EL (cell line): Measurements from ENCODE around the gene GCSAM.

ENCODE experiments used
- DNase-seq: peaks from one replicate; pipeline ENCODE4 v3.0.0-alpha.2; 2016

GCSAM gene, protein sequence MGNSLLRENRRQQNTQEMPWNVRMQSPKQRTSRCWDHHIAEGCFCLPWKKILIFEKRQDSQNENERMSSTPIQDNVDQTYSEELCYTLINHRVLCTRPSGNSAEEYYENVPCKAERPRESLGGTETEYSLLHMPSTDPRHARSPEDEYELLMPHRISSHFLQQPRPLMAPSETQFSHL

DNA sequence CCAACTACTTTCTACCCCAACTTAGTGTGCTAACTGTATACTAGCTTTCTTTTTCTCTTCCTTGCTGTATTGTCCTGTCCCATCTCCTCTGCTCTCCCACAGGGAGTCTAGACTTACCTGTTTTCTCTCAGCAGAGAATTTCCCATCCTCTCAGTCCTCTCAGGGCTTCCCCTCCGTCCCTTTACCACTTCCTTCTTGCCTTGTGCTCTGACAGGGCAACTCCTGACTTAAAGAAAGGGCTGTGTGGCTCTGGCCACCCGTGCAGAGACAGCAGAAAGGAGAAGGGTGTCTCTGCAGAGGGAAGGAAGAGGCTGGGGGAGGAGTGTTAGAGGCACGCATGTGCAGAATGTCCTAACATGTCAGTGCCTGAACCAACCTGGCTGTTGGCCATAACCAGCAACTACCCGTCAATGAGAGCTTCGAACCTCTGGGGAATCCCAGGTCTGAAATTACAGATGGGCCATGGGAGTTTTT is at the start of gene GCSAM:
TSS of gene GCSAM (minus strand) at position 274 of the 474 bp plus-strand sequence. CDS start at position 146, 128 bp downstream.
- DNase-seq = no peak

DNA sequence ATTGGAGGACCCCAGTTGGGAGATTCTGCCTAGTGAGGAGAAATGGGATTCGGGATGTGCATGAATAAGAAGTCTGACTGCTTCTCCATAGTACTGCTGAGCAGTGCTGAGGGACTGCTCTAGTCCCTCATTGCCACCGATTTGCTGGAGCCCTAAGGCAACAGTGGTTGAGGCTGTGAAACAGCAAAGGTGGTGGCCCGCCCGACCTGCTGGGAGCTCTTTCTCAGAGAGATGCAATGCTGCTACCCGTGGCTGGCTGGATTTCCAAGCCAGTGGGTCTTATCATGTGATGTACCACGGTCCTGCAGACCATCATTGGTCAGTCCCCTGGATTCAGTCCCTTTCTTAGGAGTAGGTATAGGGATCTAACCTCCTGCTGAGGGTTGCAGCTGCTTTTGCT is 42.6 kb upstream of the GCSAM start:
- DNase-seq = no peak

DNA sequence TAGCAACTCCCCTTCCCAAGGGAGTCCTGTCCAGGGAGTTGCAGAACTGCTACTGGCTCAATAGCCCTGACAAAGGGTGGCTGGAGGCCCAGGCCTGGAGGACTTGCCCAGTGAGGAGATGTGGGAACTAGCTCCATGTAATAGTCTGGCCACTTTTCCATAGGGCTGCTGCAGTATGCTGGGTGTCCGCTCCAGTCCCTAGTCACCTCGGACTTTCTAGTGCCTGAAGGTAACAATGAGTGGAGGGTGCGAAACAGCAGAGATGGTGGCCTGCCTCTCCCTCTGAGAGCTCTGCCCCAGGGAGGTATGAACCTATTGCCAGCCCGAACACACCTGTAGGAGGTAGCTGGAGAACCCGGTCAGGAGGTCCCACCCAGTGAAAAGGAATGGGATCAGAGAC is 42.0 kb upstream of the GCSAM start:
- no peak for DNase-seq

DNA sequence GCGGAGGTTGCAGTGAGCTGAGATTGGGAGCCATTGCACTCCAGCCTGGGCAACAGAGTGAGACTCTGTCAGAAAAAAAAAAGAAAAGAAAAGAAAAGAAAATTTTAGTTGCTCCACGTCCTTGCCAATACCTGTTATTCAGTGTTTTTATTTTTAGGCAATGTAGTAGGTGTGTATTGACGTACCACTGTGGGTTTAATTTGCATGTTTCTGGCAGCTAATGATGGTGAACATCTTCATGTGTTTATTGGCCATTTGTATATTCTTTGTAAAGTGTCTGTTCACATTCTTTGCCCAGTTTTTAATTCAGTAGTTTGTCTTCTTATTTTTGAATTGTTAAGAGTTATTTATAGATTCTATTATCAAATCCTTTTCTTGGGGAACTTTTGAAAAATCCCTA is 38.1 kb upstream of the GCSAM start:
- no peak for DNase-seq

DNA sequence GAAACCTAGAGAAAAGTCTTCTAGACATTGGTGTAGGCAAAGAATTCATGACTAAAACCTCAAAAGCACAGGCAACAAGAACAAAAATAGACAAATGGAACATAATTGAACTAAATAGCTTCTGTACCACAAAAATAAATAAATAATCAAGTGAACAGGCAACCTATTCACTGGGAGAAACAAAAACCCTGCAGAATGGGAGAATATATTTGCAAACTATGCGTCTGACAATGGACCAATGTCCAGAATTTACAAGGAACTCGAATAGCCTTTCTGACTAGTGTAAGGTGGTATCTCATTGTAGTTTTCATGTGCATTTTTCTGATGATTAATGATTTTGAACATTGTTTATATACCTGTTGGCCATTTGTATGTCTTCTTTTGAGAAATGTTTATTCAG is 37.0 kb upstream of the GCSAM start:
- DNase-seq = no peak

DNA sequence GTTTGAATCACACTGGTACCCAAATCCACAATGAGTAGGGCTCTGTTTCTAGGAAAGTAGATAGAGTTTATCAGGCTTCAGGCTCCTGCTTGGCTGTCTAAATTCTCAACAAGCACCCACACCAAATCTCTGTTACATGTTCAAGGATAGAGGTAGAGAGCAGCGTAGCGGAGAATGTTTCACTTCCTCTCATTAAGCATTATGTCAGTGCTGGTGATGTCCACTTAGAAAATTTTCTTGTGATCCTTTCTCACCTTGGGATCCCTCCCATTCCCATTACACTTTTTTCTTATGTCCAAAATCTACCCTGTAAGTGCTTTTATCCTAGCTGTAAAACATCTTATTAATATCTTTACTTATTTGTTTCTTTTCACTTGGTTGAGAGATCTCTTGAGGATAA is 34.7 kb upstream of the GCSAM start:
- DNase-seq = no peak

DNA sequence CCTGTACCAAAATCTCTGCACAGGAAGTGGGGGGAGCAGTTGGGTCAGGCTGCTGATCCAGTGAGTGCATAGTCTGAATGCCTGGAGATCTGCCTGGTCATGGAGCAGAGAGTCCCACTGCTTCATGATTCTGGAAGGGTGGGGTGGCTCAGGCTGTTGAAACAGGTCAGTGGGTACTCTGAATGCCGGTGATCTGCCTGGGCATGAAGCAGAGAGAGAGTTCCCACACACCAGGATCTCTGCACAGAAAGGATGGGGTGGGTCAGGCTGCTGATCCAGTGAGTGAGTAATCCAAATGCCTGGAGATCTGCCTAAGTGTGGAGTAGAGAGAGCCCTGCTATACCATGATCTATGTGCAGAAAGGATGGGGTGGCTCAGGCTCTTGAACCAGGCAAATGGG is 16.1 kb upstream of the GCSAM start:
- peak; percentile 7 for DNase-seq

DNA sequence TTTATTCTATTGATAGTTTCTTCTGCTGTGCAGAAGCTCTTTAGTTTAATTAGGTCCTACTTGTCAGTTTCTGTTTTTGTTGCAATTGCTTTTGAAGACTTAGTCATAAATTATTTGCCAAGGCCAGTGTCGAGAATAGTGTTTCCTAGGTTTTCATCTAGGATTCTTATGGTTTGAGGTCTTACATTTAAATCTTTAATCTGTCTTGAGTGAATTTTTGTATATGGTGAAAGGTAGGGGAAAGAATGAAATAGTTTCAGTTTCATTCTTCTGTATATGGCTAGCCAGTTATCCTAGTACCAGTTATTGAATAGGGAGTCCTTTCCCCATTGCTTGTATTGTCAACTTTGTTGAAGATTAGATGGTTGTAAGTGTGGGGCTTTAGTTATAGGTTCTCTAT is 10.6 kb upstream of the GCSAM start:
- no peak for DNase-seq

DNA sequence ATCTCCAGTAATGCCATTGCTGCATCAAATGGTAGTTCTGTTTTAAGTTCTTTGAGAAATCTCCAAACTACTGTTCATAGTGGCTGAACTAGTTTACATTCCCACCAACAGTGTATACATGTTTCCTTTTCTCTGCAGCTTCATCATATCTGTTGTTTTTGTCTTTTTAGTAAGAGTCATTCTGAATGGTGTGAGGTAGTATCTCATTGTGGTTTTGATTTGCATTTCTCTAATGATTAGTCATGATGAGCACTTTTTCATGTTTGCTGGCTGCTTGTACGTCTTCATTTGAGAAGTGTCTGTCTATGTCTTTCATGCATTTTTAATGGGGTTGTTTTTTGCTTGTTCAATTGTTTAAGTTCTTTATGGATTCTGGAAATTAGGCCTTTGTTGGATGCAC is 10.2 kb upstream of the GCSAM start:
- peak; percentile 20 for DNase-seq

DNA sequence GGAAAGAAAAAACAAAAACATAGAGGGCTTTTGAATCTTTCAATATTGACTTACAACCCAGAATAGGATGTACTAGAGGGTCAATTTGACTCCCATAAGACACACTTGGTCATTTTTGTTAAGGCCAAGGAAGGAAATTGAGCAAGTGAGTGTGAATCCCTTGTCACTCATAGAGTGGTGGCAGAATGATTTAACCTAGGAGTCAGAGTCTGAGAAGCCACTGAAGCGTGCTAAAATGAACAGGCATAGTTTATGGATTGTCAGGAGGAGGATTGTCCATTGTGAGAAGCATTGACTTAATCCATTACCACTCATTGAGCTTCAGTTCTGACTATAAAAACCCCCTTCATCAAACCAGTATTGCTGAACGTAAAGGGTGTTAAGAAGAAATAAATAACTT is 8.2 kb upstream of the GCSAM start:
- DNase-seq = no peak

DNA sequence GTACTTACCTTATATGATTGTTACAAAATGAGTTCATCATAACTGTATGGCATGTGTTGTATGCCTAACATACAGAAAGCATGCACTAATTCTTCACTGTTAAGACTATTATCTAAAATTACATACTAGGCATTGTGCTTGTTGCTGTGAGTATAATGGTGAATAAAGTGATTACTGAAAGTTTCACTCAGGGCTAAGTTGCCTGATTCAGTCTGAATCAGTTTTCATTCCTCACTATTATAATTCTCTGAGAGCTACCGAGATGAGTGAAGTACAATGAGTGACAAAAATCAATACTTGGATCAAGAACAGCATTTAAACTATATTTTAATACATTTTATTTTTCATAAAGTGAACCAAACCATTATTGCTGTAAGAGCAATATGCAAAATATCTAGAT is 7.5 kb upstream of the GCSAM start:
- DNase-seq = no peak

DNA sequence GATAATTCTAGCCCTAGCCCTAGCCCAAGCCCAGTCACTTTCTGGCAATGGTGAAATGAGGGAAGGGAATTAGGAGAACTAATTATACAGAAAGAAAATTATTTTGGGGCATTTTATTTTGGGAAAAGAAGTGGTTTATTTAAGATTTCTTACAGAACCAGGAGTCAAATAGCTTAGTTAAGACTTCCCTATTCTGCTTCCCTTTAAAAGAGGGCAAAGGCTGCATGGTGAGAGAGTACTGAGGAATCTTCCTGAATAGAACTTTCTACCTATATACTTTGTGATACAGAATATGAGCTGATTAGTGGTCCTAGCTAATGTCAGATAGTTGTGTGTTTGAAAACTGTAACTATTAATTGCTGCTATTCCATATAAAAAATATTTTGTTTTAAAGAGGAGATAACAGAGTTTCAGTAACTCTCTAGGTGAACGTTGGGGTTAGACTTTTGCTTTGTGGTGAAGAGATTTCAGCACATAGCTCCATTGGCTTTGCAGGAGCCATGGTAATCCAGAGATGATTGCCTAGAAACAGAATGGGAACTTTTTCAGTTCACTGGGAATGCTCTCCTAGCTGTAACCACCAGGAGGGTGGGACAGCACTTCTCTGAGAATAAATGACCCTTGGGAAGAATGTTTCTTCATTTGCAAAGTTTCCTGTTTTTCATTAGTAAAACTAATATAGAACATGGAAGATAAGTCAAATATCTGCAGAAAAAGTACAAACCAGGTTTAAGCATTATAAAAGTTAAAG is 5.3 kb upstream of the GCSAM start:
- DNase-seq = no peak

DNA sequence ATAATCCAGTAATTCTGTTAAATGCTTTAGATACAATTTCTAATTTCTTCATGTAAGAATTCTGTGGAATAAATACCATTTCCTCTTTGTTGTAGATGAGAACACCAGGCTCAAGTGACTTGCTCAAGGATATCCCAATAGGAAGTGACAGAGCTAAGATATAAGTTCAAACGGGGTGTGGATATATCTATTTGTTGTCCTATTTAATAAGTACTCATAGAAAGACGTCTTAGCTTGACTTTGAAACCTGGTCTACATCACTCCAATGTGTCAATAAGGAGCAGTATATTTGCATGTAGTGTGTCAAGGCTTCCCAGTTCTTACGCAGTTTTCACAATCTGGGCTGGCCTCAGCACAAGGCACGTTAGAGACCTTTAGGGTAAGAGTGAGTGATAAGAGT is 4.7 kb upstream of the GCSAM start:
- DNase-seq = no peak

DNA sequence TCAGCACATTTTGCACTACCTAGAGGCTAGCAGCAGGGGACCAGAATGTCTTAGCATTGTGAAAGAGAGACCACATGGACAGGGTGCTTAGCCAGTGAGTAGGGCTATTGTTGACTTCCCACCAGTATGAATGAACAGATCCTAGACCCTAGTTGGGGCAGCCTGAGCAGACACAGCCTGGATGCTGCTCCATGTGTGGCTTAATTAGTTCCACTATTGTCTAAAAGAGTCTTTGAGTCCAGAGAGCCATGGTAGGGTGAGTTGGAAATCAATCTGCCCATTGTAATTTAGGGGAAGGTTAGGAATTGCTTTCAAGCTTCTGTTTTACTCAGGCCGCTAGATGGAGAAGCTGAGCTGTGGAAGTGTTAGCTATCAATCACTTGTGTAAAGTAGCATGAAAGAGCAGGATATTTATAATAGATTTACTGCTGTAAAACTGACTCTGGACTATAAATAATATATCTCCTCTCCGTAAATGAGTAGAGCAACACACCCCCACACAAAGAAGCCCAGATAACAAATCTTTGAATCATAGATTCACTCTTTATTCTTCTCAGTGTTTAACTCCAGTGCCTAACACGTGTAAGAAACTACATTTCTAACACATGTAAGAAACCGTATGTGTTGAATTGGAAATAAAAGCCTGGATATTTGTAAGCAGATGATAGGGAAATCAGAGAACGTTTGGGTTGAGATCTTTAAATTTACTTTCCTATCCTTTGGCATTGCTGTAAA is 4.1 kb upstream of the GCSAM start:
- peak; percentile 25 for DNase-seq

DNA sequence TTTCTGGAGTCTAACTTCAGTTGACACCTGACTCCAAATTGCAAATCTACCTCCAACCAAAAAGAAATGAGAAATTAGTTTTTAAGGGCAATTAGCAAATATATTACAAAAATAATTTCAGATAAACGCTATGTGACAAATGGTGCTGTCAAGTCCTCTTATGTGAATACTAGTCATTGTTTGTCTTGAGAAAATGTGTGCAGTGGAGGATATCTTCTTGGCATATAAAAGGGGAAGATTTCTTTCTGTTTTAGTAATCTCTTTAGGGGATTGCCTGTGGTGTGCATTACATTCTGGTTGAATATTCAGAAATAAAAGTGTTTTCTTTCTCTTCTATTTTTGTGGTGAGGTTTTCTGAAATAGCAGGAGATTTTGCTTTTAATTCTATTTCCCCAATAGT is 3.0 kb upstream of the GCSAM start:
- no peak for DNase-seq

DNA sequence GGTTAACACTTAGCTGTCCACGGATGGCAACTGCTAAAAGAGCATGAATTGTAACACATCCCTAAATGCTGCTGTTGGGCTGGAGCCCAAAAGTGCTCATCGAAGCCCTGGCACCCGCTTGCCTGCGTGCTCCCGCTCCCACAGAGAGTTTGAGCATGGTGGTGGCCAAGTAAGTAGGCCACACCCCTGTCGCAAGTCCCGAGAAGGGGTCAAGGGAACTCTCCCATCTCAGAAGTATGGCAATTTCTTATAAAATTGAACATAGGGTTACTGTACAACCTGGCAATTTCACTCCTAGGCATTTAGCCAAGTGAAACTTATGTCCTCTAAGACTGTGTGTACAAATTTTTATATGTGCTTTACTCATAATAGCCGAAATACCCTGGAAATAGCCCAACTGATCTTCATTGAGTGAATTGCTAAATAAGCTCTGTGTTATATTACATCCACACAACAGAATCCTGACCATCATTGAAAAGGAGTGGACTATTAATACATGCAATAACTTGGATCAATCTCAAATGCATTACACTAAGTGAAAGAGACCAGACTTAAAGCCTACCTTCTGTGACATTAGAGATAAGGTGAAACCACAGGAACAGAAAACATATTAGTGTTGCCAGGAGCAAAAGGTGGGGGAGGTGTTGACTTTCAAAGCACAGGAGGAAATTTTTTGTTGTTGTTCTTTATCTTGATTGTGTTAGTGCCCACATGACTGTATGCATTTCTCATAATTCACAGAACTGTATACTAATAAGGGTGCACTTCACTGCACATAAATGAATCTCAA is 1.5 kb upstream of the GCSAM start:
- DNase-seq = no peak

DNA sequence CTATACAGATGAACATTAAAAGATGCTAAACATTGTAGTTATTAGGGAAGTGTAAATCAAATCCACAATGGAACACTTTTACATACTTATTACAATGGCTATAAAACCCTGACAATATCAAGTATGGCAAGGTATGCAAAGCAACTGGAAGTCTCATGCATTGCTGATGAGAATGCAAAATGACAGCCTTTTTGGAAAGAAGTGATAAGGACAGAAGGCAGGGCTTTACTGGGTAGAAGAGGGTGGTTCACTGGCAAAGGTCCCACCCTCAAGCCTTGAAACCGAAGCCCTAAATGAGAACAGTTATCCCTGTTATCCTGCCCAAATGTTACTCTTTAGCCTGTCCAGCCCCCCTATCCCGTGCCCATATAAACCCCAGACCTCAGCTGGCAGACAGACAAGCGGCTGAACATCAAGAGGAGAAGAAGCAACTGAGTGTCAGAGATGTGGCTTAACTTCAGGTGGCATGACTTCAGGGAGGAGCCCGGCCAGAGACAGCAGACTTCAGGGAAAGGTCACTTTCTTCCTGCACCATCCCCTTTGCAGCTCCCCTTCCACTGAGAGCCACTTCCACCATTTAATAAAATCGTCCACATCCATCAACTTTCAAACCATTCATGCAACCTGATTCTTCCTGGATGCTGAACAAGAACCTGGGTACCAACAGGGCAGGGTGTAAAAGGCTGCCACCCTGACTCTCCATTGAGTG is 732 bp upstream of the GCSAM start:
- DNase-seq = no peak

DNA sequence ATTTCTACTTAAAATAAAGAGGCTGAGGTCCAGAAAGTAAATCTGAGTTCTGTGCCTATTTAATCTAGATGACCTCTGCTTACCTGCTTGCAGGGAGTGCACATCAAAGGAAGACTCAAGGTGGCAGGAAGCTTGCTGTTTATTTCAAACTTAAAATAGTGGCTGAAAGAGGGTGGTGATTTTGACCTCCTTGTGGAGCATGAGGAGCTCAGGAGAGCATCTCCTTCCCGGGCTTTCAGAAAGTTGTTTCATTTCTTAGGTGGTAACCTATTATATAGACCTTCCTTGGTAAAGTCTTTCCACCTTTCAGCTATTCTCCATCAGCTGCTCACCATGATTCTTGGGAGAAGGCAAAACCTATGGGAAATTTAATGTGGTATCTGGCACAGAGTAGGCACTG is 494 bp downstream of the GCSAM start:
- DNase-seq = no peak

DNA sequence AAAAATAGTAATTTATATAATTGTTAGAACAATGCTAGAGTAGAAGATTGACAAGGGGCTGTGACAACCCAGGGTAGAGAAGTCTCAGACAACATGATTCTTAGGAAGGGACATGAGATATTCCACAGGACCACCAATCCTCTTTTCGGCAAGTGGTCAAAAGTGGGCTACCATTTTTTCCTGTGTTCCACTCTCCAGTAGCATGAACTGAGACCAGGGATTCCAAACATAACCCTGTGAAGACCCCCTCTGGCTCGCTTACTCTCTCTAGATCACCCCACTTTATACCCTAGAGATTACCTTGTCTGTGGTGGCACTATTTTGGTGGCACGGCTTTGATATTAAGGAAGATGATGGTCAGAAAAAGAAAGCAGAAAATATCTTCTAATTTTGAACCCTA is 960 bp downstream of the GCSAM start:
- no peak for DNase-seq

DNA sequence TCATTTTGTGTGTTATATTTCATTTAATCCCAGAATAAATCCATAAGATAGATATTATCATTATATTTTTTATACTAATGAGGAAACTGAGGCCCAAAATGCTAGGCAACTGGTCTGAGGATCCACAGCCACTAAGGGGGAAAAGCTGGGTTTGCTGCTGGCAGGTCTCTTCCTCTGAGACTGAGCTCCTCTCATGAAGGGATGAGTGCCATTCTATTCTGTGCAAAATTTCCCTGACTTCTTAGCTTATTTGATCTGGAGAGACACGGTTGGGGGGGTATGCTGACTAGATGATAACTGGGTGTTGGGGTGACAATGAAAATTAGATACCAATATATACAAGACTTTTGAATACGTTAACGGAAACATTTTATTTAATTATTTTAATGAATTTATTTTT is 1.9 kb downstream of the GCSAM start:
- no peak for DNase-seq

DNA sequence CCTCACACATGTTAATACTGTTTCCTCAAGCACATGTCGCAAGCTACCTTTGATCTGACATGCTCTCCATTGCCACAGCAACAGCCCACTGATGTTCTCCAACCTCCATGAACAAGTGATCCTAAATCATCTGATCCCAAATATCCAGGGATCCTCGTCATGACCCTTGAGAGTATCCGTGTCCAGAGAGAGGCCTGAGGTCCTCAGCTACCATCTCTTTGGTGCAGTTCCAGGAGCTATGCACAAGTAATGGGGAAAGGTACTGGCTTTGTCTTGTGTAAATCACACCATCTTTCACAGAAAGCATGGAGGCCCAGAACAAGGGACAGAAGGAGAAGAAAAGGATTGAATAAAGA is 2.4 kb downstream of the GCSAM start:
- DNase-seq = no peak

DNA sequence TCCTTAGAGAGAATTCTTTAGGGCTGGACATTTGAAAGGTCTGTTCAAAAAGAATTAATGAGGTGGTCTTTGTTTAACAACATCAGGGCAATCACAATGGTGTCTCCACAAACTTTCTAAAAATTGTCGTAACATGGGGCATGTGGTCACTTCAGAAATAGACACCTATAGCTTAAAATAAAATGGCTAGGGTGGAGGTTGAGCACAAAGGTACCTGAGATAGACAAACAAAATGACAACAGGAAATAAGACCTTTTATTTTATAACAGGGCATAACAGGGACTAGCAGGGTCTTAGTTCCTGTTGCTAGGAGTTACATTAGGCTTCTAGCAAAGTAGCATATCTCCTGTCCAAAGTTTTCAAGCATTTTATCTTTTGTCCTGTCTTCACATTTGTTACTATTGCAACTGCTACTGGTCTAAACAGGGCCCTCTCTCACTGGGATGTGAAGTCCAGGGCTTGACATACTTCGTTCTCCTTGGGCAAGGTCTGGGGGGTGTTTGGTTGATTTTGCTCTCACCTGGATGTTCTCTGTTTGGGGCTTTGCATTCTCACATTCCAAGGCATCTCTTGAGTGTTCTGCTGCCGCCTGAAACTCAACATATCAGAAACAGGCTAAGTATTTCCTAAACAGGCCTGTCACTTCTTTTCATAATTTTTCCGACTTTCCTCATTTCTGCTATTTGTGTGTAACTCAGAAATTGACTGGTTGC is 3.0 kb downstream of the GCSAM start:
- DNase-seq = no peak
